GM12873 (cell line): ENCODE data around the gene GALNS.

ENCODE experiments used
- TF ChIP-seq, protein P1 (sequence below): IDR thresholded peaks from 2 replicates; pipeline ENCODE4 v1.5.1; 2012; ENCODE audit warnings: low read depth, mild to moderate bottlenecking, moderate library complexity, low read length, control low read depth; ENCODE audit not compliant: insufficient read depth; ENCODE audit errors: missing control alignments

GALNS gene

DNA sequence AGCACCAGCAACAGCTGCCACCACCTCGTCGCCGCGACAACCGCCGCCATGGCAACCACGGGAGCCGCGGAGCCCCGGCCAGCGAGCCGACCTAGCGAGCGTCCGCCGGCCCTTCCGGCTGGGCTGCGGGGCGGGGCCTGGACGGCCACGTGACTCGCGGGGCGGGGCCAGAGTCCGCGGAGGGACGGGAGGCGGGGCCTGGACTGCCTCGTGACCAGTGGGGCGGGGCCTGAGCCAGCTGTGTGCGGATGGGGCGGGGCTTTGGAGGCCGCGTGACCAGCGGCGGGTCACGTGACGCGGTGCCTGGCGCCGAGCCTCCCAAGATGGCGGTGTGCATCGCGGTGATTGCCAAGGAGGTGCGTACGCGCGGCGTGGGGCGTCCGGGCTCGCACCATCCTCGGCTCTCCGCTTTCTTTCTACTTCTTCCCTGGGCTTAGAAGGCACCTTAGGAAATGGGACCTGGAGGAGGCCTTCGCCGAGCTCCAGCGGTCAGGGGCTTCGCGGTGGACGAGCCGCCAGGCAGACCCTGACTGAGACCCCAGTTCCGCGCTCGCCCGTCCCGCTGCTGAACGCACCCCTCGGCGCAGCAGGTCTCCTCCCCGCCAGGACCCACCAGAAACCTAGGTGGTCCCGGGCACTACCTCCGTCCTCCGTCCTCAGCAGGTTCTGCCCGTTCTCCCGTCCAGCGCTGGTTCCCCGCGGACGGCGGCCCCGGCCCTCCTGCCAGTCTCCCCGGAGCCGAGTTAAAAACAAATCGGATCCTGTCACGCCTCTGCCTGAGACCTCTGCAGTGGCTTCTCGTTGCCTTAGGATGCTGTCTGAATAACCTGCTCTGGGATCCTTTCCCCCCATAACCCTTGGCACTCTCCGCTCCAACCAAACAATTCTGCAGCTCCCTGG lies at the start of gene GALNS, which contains the start of gene TRAPPC2L:
TSS of gene GALNS (minus strand) at position 120 of the 900 bp plus-strand sequence. CDS start at position 50, 70 bp downstream.
TSS of gene TRAPPC2L (plus strand) at position 300 of the 900 bp plus-strand sequence. CDS start at position 324, 24 bp downstream.
- TF ChIP-seq, protein P1, sequence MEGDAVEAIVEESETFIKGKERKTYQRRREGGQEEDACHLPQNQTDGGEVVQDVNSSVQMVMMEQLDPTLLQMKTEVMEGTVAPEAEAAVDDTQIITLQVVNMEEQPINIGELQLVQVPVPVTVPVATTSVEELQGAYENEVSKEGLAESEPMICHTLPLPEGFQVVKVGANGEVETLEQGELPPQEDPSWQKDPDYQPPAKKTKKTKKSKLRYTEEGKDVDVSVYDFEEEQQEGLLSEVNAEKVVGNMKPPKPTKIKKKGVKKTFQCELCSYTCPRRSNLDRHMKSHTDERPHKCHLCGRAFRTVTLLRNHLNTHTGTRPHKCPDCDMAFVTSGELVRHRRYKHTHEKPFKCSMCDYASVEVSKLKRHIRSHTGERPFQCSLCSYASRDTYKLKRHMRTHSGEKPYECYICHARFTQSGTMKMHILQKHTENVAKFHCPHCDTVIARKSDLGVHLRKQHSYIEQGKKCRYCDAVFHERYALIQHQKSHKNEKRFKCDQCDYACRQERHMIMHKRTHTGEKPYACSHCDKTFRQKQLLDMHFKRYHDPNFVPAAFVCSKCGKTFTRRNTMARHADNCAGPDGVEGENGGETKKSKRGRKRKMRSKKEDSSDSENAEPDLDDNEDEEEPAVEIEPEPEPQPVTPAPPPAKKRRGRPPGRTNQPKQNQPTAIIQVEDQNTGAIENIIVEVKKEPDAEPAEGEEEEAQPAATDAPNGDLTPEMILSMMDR = no peak

GRCh38 chr16:88906020-88906419 lies 49.3 kb upstream of the GALNS start:
- TF ChIP-seq, protein P1 = no peak

DNA sequence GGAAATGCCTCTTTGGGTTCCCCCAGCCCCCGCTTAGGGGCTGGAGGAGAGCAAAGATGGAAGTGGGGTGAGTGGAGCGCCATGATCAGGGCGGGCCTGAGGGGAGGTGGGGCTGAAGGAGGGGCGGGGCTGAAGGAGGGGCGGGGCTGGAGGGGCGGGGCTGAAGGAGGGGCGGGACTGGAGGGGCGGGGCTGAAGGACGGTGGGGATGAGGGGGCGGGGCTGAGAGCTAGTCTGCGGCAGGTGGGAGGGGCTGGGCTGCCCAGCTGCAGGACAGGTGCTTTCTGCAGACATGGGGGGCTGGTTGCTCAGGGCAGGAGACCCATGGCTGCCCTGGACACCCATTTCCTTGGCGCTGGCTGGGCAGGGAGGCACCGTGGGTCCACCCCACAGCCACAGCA lies 48.8 kb upstream of the GALNS start:
- TF ChIP-seq, protein P1 = no peak

GRCh38 chr16:88904676-88905365 lies 48.1 kb upstream of the GALNS start:
- TF ChIP-seq, protein P1 = no peak

- TF ChIP-seq, protein P1 = no peak
Measured at GRCh38 chr16:88903267-88903666, 46.5 kb upstream of the GALNS start.

GRCh38 chr16:88902744-88903143 lies 46.0 kb upstream of the GALNS start:
- TF ChIP-seq, protein P1 = no peak

DNA sequence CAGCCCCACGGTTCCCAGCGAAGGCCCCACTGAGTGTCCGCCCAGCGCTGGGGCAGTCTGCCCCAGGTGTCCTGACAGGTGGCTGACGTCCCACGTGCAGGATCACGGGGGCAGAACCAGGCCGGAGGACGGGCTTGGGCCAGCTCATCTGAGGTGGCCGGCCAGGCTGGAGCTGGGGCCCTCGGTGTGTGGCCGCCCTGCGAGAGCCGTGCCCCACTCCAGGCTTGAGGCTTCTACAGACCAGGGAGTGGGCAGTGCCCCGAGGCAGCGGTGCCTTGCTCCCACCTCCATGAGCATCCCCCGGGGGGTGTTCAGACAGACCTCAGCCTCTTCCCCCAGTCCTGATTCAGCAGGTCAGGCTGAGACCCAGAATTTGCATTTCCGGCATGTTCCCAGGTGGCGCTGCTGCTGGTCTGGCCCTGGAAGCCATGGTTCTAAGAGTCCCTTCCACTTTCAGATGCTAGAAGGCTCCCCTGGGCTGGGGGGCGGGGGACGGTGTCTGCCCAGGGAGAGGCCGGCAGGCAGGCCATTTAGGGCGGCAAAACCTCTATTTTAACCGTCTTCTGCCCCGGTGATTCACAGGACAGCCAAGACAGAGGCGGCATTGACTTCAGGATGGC lies 45.1 kb upstream of the GALNS start:
- TF ChIP-seq, protein P1 = no peak
